RCC 7860 (cell line): ENCODE results near the gene PCSK1N.
A peak's percentile ranks its signal among the peaks of the same experiment; 100 is the strongest.
"Not testable (repeated sequence)": the region's sequence is repeated elsewhere in the genome, so short reads cannot be mapped to it uniquely, and the experiment has no call there.

Experiments
- DNase-seq: peaks from one replicate; pipeline ENCODE4 v3.0.0-alpha.2; 2015; ENCODE audit warnings: low spot score
- FAIRE-seq: peaks from 2 replicates; lab custom pipeline; 2012; peaks lifted over from hg19 to GRCh38; lab: Jason Lieb, UNC

The PCSK1N gene

GRCh38 chrX:48835524-48836329, at the start of gene PCSK1N:
Gene PCSK1N, minus strand, starts transcription at chrX:48835610. Its CDS starts 78 bp downstream, at chrX:48835532.
- DNase-seq (no peak), FAIRE-seq (no peak)

GRCh38 chrX:48883729-48884128, 48.3 kb upstream of the PCSK1N start:
- DNase-seq (no peak), FAIRE-seq (no peak)

- not testable (repeated sequence) for DNase-seq, FAIRE-seq
Observed at GRCh38 chrX:48876944-48877343, 41.5 kb upstream of the PCSK1N start.

GRCh38 chrX:48872017-48872416, 36.6 kb upstream of the PCSK1N start:
- FAIRE-seq, DNase-seq: not testable (repeated sequence)

GRCh38 chrX:48864210-48864609, 28.8 kb upstream of the PCSK1N start:
- DNase-seq (peak; percentile 67), FAIRE-seq (peak; percentile 89)

GRCh38 chrX:48854898-48855297, 19.5 kb upstream of the PCSK1N start:
- no peak for FAIRE-seq

GRCh38 chrX:48854121-48854804, 18.9 kb upstream of the PCSK1N start:
- not testable (repeated sequence) for DNase-seq, FAIRE-seq

More at GRCh38 chrX:48854898-48855297, 19.5 kb upstream of the PCSK1N start:
- DNase-seq, result peak; percentile 20

- FAIRE-seq, DNase-seq: not testable (repeated sequence)
Observed at GRCh38 chrX:48853494-48853893, 18.1 kb upstream of the PCSK1N start.

- FAIRE-seq (no peak), DNase-seq (no peak)
Observed at GRCh38 chrX:48852857-48853256, 17.4 kb upstream of the PCSK1N start.

- FAIRE-seq (no peak), DNase-seq (no peak)
Observed at GRCh38 chrX:48848847-48849246, 13.4 kb upstream of the PCSK1N start.

GRCh38 chrX:48839686-48840085, 4.3 kb upstream of the PCSK1N start:
- no peak for DNase-seq
- FAIRE-seq, result no peak

- FAIRE-seq (no peak), DNase-seq (no peak)
Observed at GRCh38 chrX:48834383-48834709, 1.1 kb downstream of the PCSK1N start.

- DNase-seq, result no peak
- no peak for FAIRE-seq
Observed at GRCh38 chrX:48833542-48834138, 1.8 kb downstream of the PCSK1N start.

- FAIRE-seq, result no peak
Observed at GRCh38 chrX:48831909-48832291, 3.5 kb downstream of the PCSK1N start.

GRCh38 chrX:48831136-48831908, 4.1 kb downstream of the PCSK1N start:
- DNase-seq, result no peak
- FAIRE-seq, result no peak

More at GRCh38 chrX:48831909-48832291, 3.5 kb downstream of the PCSK1N start:
- no peak for DNase-seq

- DNase-seq (no peak), FAIRE-seq (no peak)
Observed at GRCh38 chrX:48829016-48829735, 6.2 kb downstream of the PCSK1N start.

GRCh38 chrX:48827654-48827968, 7.8 kb downstream of the PCSK1N start:
- no peak for FAIRE-seq
- DNase-seq, result no peak

GRCh38 chrX:48826876-48827653, 8.3 kb downstream of the PCSK1N start:
- no peak for FAIRE-seq
- no peak for DNase-seq

GRCh38 chrX:48826135-48826875, 9.1 kb downstream of the PCSK1N start, which contains the start of gene ERAS:
Gene ERAS, plus strand, starts transcription at chrX:48826513. Its CDS starts 2,611 bp downstream, at chrX:48829124.
- FAIRE-seq, result no peak
- no peak for DNase-seq
